ENCODE measurements around the gene GDAP1L1.
"Not testable (repeated sequence)": the region's sequence is repeated elsewhere in the genome, so short reads cannot be mapped to it uniquely, and the experiment has no call there.

DNA sequence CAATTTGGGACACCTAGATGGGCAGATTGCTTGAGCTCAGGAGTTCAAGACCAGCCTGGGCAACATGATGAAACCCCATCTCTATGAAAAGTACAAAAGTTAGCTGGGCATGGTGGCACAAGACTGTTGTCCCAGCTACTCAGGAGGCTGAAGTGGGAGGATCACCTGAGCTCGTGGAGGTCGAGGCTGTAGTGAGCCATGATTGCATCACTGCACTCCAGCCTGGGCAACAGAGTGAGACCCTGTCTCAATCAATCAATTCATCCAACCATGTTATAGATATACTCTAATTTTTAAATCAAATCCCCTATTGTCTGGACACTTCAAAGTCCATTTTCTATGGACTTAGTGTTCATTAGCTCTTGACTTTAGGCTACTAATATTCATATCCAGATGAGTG lies 10.3 kb upstream of the GDAP1L1 start:
- TF ChIP-seq, protein P1, sequence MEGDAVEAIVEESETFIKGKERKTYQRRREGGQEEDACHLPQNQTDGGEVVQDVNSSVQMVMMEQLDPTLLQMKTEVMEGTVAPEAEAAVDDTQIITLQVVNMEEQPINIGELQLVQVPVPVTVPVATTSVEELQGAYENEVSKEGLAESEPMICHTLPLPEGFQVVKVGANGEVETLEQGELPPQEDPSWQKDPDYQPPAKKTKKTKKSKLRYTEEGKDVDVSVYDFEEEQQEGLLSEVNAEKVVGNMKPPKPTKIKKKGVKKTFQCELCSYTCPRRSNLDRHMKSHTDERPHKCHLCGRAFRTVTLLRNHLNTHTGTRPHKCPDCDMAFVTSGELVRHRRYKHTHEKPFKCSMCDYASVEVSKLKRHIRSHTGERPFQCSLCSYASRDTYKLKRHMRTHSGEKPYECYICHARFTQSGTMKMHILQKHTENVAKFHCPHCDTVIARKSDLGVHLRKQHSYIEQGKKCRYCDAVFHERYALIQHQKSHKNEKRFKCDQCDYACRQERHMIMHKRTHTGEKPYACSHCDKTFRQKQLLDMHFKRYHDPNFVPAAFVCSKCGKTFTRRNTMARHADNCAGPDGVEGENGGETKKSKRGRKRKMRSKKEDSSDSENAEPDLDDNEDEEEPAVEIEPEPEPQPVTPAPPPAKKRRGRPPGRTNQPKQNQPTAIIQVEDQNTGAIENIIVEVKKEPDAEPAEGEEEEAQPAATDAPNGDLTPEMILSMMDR (IDR thresholded peaks at IDR 0.05) = not testable (repeated sequence)
- TF ChIP-seq EZH2 (IDR thresholded peaks at IDR 0.05) = not testable (repeated sequence)

Data from neural progenitor cell (in vitro differentiated cells).